NT2/D1 (cell line): ENCODE data around the gene UBE2O.

Experiments
- SUZ12 ChIP-seq: IDR thresholded peaks from 2 replicates; pipeline ENCODE4 v1.6.1; 2011; ENCODE audit not compliant: insufficient read length, insufficient read depth; ENCODE audit errors: extremely low read depth
- ZNF274 ChIP-seq: IDR thresholded peaks from 2 replicates; pipeline ENCODE4 v1.6.1; 2011; ENCODE audit warnings: mild to moderate bottlenecking, low read depth, low read length

GRCh38 chr17:76351526-76352071, 101.4 kb downstream of the UBE2O start:
- TF ChIP-seq ZNF274 (no peak), SUZ12 (no peak)
